AG09309 (cell line): ENCODE data around the gene AHCYL1.
"Not testable (repeated sequence)": the region's sequence is repeated elsewhere in the genome, so short reads cannot be mapped to it uniquely, and the experiment has no call there.

ENCODE experiments used
- DNase-seq: peaks from one replicate; pipeline ENCODE4 v3.0.0-alpha.2; 2010; ENCODE audit warnings: low read depth
- H3K4me3 ChIP-seq: 2 replicates; pipeline ENCODE4 v1.5.1; 2011; ENCODE audit warnings: mild to moderate bottlenecking, low read depth, low read length, moderate library complexity; ENCODE audit not compliant: control insufficient read depth
- TF ChIP-seq, protein P1 (sequence below): IDR thresholded peaks from 2 replicates; pipeline ENCODE4 v1.5.1; 2011; ENCODE audit warnings: mild to moderate bottlenecking, low read depth, low read length, inconsistent platforms; ENCODE audit not compliant: insufficient read depth, control insufficient read depth; ENCODE audit errors: missing control alignments

The AHCYL1 gene

DNA sequence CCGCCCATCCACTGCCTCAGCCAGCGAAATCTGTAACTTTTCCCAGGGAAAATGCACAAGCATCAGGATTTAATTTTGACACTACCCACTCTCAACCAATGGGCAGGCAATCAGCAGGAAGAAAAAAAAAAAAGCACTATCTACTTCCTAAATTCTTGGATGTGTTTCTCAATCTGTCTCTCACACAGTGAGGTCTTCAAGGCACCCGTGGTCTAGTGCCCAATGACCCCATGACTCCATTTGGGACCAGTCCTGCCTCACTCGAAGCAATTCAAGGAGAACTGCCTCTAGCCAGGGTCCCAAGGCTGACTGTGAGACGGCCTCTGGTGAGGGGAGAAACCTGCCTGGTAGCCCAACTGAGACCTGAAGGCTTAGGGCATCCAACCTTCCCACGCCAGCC, 38.1 kb upstream of the AHCYL1 start:
- DNase-seq, result no peak
- TF ChIP-seq, protein P1, sequence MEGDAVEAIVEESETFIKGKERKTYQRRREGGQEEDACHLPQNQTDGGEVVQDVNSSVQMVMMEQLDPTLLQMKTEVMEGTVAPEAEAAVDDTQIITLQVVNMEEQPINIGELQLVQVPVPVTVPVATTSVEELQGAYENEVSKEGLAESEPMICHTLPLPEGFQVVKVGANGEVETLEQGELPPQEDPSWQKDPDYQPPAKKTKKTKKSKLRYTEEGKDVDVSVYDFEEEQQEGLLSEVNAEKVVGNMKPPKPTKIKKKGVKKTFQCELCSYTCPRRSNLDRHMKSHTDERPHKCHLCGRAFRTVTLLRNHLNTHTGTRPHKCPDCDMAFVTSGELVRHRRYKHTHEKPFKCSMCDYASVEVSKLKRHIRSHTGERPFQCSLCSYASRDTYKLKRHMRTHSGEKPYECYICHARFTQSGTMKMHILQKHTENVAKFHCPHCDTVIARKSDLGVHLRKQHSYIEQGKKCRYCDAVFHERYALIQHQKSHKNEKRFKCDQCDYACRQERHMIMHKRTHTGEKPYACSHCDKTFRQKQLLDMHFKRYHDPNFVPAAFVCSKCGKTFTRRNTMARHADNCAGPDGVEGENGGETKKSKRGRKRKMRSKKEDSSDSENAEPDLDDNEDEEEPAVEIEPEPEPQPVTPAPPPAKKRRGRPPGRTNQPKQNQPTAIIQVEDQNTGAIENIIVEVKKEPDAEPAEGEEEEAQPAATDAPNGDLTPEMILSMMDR, result no peak
- H3K4me3 ChIP-seq, result no peak overlapping the region

DNA sequence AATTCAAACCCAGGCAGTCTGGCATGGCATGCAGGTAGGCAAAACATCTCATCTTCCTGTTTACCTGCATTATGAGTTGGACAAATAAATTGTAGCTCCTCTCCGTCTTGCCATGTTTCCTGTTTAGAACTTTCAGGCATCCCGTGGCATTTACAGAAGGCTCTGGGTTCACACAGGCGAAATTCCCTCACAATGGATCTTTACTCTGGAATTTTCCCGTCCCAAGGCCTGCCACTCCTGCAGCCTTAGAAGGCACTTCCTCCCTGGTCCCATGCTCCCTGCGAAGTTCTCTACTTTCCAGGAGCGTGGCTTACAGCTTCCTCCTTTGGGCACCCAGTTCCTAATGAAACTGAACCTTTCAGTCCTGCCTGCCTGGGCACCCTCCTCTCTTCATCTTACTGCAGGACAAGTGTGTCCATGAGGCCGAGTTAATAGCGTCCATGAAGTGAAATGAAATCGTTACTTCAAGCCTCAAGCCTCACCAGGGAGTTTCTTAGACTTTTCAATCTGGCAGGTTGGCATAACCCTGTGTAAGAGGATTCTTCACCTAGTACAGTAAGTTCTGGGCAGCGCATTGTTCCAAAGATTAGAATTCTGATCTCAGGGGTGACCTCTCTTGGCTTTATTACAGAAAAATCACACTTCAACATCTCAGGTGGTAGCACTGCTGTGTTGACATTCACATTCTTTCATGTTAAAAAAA, 36.8 kb upstream of the AHCYL1 start:
- DNase-seq, result no peak
- no peak overlapping the region for H3K4me3 ChIP-seq
- TF ChIP-seq, protein P1, result no peak

DNA sequence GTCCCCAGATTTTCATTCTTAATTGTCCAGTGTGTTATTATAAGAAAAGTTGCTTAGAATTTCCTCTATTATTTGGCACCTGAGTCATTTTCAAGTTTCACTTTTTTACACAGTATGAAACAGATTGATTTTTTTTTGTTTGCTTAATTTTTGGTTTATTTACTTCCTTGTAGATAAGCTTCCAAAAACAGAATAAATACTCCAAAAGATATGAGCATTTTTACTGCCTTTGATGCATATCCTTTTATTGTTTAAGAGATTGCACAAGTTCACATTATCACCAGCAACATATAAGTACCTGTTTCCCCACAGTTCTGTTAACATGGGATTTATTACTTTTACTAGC, 36.3 kb upstream of the AHCYL1 start:
- TF ChIP-seq, protein P1, result no peak
- DNase-seq, result no peak
- no peak overlapping the region for H3K4me3 ChIP-seq

DNA sequence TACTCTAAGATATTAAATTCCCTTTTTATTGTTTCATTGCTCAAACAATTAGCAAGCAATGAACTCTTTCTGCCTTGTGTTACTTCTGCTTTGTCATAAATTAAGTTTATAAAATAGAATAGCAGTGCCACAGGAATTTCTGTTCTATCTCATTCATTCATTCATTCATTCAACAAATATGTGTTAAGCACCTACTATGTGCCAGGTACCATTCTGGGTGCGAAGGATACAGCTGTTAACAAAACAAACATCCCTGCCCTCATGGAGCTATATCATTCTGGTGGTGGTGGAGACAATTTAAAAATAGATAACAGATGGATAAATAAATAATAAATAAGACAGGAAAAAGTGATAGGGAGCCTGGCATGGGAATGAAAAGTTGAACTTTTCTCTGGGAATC, 34.5 kb upstream of the AHCYL1 start:
- H3K4me3 ChIP-seq, result no peak overlapping the region
- TF ChIP-seq, protein P1, result no peak
- DNase-seq, result no peak

DNA sequence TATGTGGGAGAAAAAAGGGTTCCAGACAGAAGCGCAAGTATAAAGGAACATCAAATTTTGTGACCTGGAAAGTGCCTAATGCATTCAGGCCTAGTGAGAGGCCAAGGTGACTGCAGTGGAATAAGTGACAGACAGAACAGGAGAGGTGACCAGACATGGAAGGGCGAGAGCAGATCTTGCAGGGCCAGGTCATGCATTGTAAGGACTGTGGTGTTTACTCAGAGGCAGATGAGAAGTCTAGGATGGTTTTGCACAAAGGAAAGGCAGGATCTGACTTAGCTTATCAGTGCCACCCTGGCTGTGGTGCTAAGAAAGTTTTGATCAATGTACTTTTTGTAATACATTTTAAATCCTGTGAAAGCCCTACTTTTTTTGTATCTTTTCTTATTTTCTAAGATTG, 34.1 kb upstream of the AHCYL1 start:
- no peak for DNase-seq
- no peak overlapping the region for H3K4me3 ChIP-seq
- TF ChIP-seq, protein P1, result no peak

DNA sequence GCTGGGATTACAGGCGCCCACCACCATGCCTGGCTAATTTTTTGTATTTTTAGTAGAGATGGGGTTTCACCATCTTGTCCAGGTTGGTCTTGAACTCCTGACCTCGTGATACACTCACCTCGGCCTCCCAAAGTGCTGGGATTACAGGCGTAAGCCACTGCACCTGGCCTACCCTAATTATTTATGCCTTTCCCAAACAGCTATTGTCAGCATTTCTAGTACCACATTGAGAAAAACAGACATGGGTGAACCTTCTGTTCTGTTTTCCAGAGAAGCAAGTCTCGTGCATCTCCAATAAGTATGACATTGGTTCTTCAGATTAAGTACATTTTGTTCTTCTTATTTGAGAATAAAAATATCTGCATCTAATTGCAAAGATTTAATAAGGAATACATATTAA, 33.1 kb upstream of the AHCYL1 start:
- not testable (repeated sequence) for DNase-seq, H3K4me3 ChIP-seq

DNA sequence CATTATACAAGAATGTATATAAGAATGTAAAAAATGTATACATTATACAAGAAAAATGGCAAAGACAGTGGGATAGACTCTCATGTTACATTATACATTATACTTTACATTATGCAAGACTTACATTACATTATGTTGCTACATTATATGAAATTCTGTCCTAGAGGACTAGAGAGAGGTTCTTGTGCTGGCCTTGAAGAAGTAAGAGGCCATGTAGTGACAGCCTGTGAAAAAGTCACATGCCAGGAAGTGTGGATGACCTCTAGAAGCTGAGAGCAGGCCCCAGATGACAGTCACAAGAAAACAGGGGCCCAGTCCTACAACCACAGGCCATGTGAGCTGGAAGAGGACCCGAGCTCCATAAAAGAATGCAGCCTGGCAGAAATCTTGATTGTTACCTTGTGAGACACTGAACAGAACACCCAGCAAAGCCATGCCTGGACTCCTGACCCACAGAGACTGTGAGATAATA, 30.5 kb upstream of the AHCYL1 start:
- TF ChIP-seq, protein P1, result no peak
- no peak for DNase-seq
- no peak overlapping the region for H3K4me3 ChIP-seq
